ENCODE results near the gene COL1A2.
A peak's percentile ranks its signal among the peaks of the same experiment; 100 is the strongest.

COL1A2 gene

GRCh38 chr7:94386416-94386815 is 8.3 kb upstream of the COL1A2 start:
- no peak for DNase-seq

- no peak for DNase-seq
These were observed 6.2 kb upstream of the COL1A2 start for GRCh38 chr7:94388540-94388939.

GRCh38 chr7:94389381-94389780 is 5.3 kb upstream of the COL1A2 start:
- DNase-seq, result no peak

GRCh38 chr7:94391726-94392392 is 2.8 kb upstream of the COL1A2 start:
- no peak for DNase-seq

GRCh38 chr7:94392393-94392786 is 2.3 kb upstream of the COL1A2 start:
- DNase-seq, result no peak

- DNase-seq, result no peak
These were observed 1.2 kb upstream of the COL1A2 start for GRCh38 chr7:94393246-94394108.

- no peak for DNase-seq
These were observed 622 bp upstream of the COL1A2 start for GRCh38 chr7:94394109-94394436.

- peak; percentile 13 for DNase-seq
These were observed 694 bp downstream of the COL1A2 start for GRCh38 chr7:94395141-94396036.

- no peak for DNase-seq
These were observed 1.3 kb downstream of the COL1A2 start for GRCh38 chr7:94396037-94396431.

- no peak for DNase-seq
These were observed 1.9 kb downstream of the COL1A2 start for GRCh38 chr7:94396596-94396995.

- DNase-seq, result no peak
These were observed 3.0 kb downstream of the COL1A2 start for GRCh38 chr7:94397722-94398121.

GRCh38 chr7:94398841-94399240 is 4.1 kb downstream of the COL1A2 start:
- DNase-seq, result no peak

- no peak for DNase-seq
These were observed 5.3 kb downstream of the COL1A2 start for GRCh38 chr7:94400022-94400421.

GRCh38 chr7:94400643-94401427 is 6.1 kb downstream of the COL1A2 start:
- DNase-seq, result no peak

- DNase-seq, result no peak
These were observed 6.7 kb downstream of the COL1A2 start for GRCh38 chr7:94401428-94401814.

- no peak for DNase-seq
These were observed 8.9 kb downstream of the COL1A2 start for GRCh38 chr7:94403546-94403945.

- no peak for DNase-seq
These were observed 10.8 kb downstream of the COL1A2 start for GRCh38 chr7:94405506-94405905.

- DNase-seq, result no peak
These were observed 12.0 kb downstream of the COL1A2 start for GRCh38 chr7:94406696-94407095.

GRCh38 chr7:94409200-94409948 is 14.7 kb downstream of the COL1A2 start:
- no peak for DNase-seq

- DNase-seq, result no peak
These were observed 15.9 kb downstream of the COL1A2 start for GRCh38 chr7:94410413-94411187.

GRCh38 chr7:94411188-94411466 is 16.4 kb downstream of the COL1A2 start:
- DNase-seq, result no peak
